GM12892 (cell line): ENCODE data around the gene WDR35.
"Not testable (repeated sequence)": the region's sequence is repeated elsewhere in the genome, so short reads cannot be mapped to it uniquely, and the experiment has no call there.

Experiments
- POLR2A ChIP-seq: IDR thresholded peaks from 2 replicates; pipeline ENCODE4 v1.6.1; 2011; ENCODE audit warnings: low read depth, low read length, control low read depth
- POLR2AphosphoS5 ChIP-seq: IDR thresholded peaks from 2 replicates; pipeline ENCODE4 v1.6.1; 2011; ENCODE audit warnings: low read depth, low read length, control low read depth
- TAF1 ChIP-seq: IDR thresholded peaks from 2 replicates; pipeline ENCODE4 v1.6.1; 2011; ENCODE audit warnings: low read depth, mild to moderate bottlenecking, control low read depth, low read length, borderline replicate concordance

DNA sequence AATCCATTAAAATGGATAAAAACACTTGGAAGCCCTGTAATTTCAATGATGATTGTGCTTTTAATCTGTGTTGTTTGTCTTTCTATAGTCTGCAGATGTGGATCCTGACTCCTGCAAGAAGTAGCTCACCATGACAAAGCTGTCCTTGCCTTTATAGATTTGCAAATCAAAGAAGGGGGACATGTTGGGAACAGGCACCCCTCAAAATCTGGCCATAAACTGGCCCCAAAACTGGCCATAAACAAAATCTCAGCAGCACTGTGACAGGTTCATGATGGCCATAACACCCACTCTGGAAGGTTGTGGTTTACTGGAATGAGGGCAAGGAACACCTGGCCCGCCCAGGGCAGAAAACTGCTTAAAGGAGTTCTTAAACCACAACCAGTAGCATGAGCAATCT is 62.1 kb downstream of the WDR35 start:
- not testable (repeated sequence) for TF ChIP-seq TAF1, POLR2AphosphoS5, POLR2A
